Activated naive CD8-positive, alpha-beta T cell treated with anti-CD3 and anti-CD28 coated beads, Interleukin-2, amount 10 ng/mL, durations not matched to agents 7 days and 5 days (primary cell): ENCODE results near the gene ERVK3-1. TPM values are rescaled to one million over a fixed set of nuclear protein-coding genes. Genes with fewer than 3 reads are reported as not detected.
A peak's percentile ranks its signal among the peaks of the same experiment; 100 is the strongest.
"Not testable (repeated sequence)": the region's sequence is repeated elsewhere in the genome, so short reads cannot be mapped to it uniquely, and the experiment has no call there.

Experiments
- ATAC-seq: fragments of 150-1000 bp; cut with Tn5 transposase; one replicate; pipeline ENCODE4 v1.10.0; 2021; ENCODE audit warnings: low read depth, moderate library complexity
- POLR2A ChIA-PET: fragments of 350-600 bp; sonication (Branson Sonifier 250); formaldehyde crosslinking; loops from one replicate; lab custom pipeline; 2021; ENCODE audit warnings: antibody characterized with exemption; lab: Charles Lee
- DNase-seq: peaks from one replicate; pipeline ENCODE4 v3.0.0; 2021
- H3K27ac Mint-ChIP-seq: one replicate; pipeline ENCODE4 v1.8.0; 2022; ENCODE audit warnings: mild to moderate bottlenecking, mixed read lengths
- H3K27me3 Mint-ChIP-seq: one replicate; pipeline ENCODE4 v1.8.0; 2022; ENCODE audit warnings: mild to moderate bottlenecking, moderate library complexity, mixed read lengths
- H3K36me3 Mint-ChIP-seq: one replicate; pipeline ENCODE4 v1.8.0; 2021; ENCODE audit warnings: mild to moderate bottlenecking, mixed read lengths
- H3K4me1 Mint-ChIP-seq: one replicate; pipeline ENCODE4 v1.8.0; 2021; ENCODE audit warnings: mixed read lengths
- H3K4me3 Mint-ChIP-seq: one replicate; pipeline ENCODE4 v1.8.0; 2022; ENCODE audit warnings: mild to moderate bottlenecking, moderate library complexity, mixed read lengths
- H3K9me3 Mint-ChIP-seq: one replicate; pipeline ENCODE4 v1.8.0; 2021; ENCODE audit warnings: mixed read lengths
- total RNA-seq, 2 experiments: library from RNA; stranded (reverse); gene quantifications; one replicate each; pipeline ENCODE4 v1.2.3, GENCODE V29; 2021

ERVK3-1 gene
- total RNA-seq, 2 experiments from 2014 or later = 74.5 to 76.3 TPM

DNA sequence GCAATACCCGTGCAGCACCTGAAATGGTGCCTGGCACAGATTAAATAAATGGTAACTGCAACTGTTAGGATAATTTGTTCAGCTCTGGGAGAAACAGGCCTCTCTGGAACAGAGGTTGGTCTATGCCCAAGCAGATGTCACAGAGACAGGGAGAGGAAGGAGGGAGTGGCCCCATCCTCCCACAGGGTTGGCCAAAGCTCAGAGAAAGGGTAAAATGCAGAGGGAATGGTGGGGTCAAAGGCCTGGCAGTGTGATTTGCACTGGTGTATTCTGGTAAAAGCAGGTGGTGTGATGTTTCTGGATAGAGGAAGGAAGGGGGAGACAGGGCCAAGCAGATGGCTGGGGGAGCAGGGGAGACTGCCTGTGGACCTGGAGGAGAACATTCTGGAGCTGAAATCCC is 31.0 kb downstream of the ERVK3-1 start:
- Mint-ChIP-seq H3K9me3 (no peaks in the 10 kb centered on the region), H3K36me3 (peaks cover 40% of the 10 kb centered on the region), H3K27ac (no peak overlapping the region), H3K27me3 (no peaks in the 10 kb centered on the region), H3K4me1 (peaks cover 10% of the 10 kb centered on the region), H3K4me3 (no peak overlapping the region)
- POLR2A ChIA-PET = no interaction called here
- ATAC-seq (no peak), DNase-seq (no peak)

- Mint-ChIP-seq H3K27ac (no peak overlapping the region), H3K4me1 (peaks cover 10% of the 10 kb centered on the region), H3K4me3 (no peak overlapping the region), H3K36me3 (peaks cover 42% of the 10 kb centered on the region), H3K27me3 (no peaks in the 10 kb centered on the region), H3K9me3 (no peaks in the 10 kb centered on the region)
- POLR2A ChIA-PET = no interaction called here
- DNase-seq (no peak), ATAC-seq (no peak)
These were observed 31.6 kb downstream of the ERVK3-1 start for GRCh38 chr19:58336820-58337219.

GRCh38 chr19:58338336-58338735 is 33.2 kb downstream of the ERVK3-1 start:
- Mint-ChIP-seq H3K27me3 (no peaks in the 10 kb centered on the region), H3K27ac (no peak overlapping the region), H3K36me3 (peaks cover 47% of the 10 kb centered on the region), H3K4me3 (no peak overlapping the region), H3K9me3 (no peaks in the 10 kb centered on the region), H3K4me1 (peaks cover 6% of the 10 kb centered on the region)
- DNase-seq (no peak), ATAC-seq (no peak)
- POLR2A ChIA-PET = no interaction called here

DNA sequence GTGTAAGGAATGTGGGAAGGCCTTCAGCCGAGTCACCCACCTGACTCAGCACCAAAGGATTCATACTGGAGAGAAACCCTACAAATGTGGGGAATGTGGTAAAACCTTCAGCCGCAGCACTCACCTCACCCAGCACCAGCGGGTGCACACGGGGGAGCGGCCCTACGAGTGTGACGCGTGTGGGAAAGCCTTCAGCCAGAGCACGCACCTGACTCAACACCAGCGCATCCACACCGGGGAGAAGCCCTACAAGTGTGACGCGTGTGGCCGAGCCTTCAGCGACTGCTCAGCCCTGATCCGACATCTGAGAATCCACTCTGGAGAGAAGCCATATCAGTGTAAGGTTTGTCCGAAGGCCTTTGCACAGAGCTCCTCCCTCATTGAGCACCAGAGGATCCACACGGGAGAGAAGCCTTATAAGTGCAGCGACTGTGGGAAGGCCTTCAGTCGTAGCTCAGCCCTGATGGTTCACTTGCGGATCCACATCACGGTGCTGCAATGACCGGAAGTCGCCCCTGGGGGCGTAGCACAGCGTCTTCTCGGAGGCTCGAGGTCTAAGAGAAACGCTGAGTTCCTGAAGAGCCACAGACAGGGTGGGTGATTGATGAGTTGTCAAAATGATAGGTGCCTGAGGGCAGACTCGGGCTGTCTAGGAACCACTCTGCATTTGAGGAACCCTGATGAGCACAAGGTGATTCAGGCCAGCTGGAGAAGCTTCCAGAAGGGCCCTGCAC is 33.8 kb downstream of the ERVK3-1 start:
- Mint-ChIP-seq H3K4me3 (no peak overlapping the region), H3K27me3 (no peaks in the 10 kb centered on the region), H3K9me3 (no peaks in the 10 kb centered on the region), H3K27ac (no peak overlapping the region), H3K4me1 (peaks cover 6% of the 10 kb centered on the region), H3K36me3 (peaks cover 50% of the 10 kb centered on the region)
- ATAC-seq (no peak), DNase-seq (no peak)
- POLR2A ChIA-PET = no interaction called here

DNA sequence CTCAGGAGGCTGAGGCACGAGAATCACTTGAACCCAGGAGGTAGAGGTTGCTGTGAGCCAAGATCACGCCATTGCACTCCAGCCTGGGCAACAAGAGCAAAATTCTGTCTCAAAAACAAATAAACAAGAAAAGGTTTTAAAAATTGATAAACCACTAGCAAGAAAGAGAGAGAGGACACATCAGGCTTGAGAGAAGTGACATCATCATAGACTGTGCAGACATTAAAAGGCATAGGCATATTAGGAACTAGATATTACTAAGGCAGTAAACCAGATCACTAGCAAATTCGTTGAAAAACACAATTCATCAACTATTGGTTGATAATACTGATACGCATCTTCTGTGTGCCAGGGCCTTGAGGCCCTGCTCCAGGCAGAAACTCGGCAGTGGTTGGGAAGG is 40.4 kb downstream of the ERVK3-1 start:
- no peak for DNase-seq
- peak overlapping the region; percentile 60 for H3K27ac Mint-ChIP-seq

DNA sequence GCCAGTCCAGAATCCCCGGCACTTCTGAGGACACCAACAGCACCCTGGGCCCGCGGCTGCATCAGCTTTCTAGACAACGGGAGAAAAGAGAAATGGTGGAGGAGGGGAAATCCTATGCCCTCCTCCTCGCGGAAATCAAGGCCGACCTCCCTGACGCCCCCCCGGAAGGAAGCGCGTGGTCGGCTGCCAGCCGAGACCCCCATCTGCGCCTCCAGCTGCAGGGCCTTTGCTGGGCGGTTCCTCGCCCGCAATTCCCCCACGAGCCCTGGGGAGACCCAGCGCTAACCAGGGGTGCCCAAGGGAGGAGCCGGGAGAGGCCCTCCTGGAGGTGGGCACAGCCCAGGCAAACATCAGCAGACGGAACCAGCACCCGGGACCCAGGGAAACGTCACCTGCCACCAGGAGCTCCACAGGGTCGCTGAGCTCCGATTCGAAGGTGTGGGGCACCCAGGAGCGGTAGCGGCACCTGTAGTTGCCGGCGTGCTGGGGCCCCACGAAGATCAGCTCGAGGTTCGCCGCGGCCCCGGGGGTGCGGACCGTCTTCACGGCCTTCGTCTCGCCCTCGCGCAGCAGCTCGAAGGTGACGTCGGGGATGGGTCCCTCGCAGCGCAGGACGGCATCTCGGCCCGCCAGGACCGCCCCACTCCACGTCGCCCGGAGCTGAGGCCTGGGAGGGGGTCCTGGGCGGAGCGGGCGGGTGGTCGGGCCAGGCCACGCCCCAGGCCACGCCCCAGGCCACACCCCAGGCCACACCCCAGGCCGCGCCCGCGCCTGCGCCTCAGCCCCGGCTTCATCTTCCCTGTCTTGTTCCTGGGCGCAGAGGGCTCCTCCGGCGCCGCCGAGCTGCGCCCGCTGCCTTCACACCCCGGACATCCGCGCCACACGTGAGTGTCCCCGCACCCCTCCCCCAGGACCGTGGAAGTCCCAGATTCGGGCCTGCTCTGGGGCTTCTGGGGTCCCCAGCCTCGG is 42.1 kb downstream of the ERVK3-1 start:
- peak overlapping the region; percentile 92 for H3K27ac Mint-ChIP-seq
- DNase-seq (peak; percentile 83), ATAC-seq (peak; percentile 87)
- no peaks in the 10 kb centered on the region for H3K27me3 Mint-ChIP-seq
- H3K4me1 Mint-ChIP-seq = peaks cover 22% of the 10 kb centered on the region
- H3K4me3 Mint-ChIP-seq = peak overlapping the region; percentile 98
- peaks cover 20% of the 10 kb centered on the region for H3K36me3 Mint-ChIP-seq
- POLR2A ChIA-PET = interaction anchor here (0.6 to 4.5 kb wide), 15 partner anchors 9 to 173 kb away, joined by 3 to 50 read pairs (median 5); partner anchors contain the start of genes RPS5, ZNF446, ZNF497 and ZNF837
- no peaks in the 10 kb centered on the region for H3K9me3 Mint-ChIP-seq

More for the DNA sequence above, 40.4 kb downstream of the ERVK3-1 start:
- peaks cover 22% of the 10 kb centered on the region for H3K4me1 Mint-ChIP-seq
- H3K9me3 Mint-ChIP-seq = no peaks in the 10 kb centered on the region
- POLR2A ChIA-PET = interaction anchor here (0.6 to 1.1 kb wide), 2 partner anchors 15 to 17 kb away, joined by 4 to 6 read pairs; partner anchors contain the start of gene ZNF497
- peak overlapping the region; percentile 91 for H3K4me3 Mint-ChIP-seq
- H3K27me3 Mint-ChIP-seq = no peaks in the 10 kb centered on the region
- peaks cover 22% of the 10 kb centered on the region for H3K36me3 Mint-ChIP-seq
- ATAC-seq = no peak

- peak; percentile 2 for ATAC-seq
- Mint-ChIP-seq H3K36me3 (peaks cover 18% of the 10 kb centered on the region), H3K27ac (peak overlapping the region; percentile 92), H3K4me1 (peaks cover 22% of the 10 kb centered on the region), H3K4me3 (peak overlapping the region; percentile 98)
- not testable (repeated sequence) for DNase-seq, H3K27me3 Mint-ChIP-seq, H3K9me3 Mint-ChIP-seq
- POLR2A ChIA-PET = interaction anchor here (1.1 to 4.5 kb wide), 9 partner anchors 8 to 1156 kb away, joined by 3 to 50 read pairs (median 5); partner anchors contain the start of genes ZNF446, ZNF497 and ZSCAN22
These were observed 42.9 kb downstream of the ERVK3-1 start for GRCh38 chr19:58348080-58348479.

- Mint-ChIP-seq H3K27me3 (no peaks in the 10 kb centered on the region), H3K27ac (peak overlapping the region; percentile 66), H3K36me3 (peaks cover 13% of the 10 kb centered on the region), H3K4me3 (peak overlapping the region; percentile 63), H3K9me3 (no peaks in the 10 kb centered on the region), H3K4me1 (peaks cover 24% of the 10 kb centered on the region)
- POLR2A ChIA-PET = interaction anchor here (0.7 to 4.5 kb wide), 2 partner anchors 14 to 119 kb away, joined by 3 to 50 read pairs; partner anchors contain the start of gene ZNF497
- DNase-seq (no peak), ATAC-seq (no peak)
These were observed 44.4 kb downstream of the ERVK3-1 start for GRCh38 chr19:58349590-58349989.

DNA sequence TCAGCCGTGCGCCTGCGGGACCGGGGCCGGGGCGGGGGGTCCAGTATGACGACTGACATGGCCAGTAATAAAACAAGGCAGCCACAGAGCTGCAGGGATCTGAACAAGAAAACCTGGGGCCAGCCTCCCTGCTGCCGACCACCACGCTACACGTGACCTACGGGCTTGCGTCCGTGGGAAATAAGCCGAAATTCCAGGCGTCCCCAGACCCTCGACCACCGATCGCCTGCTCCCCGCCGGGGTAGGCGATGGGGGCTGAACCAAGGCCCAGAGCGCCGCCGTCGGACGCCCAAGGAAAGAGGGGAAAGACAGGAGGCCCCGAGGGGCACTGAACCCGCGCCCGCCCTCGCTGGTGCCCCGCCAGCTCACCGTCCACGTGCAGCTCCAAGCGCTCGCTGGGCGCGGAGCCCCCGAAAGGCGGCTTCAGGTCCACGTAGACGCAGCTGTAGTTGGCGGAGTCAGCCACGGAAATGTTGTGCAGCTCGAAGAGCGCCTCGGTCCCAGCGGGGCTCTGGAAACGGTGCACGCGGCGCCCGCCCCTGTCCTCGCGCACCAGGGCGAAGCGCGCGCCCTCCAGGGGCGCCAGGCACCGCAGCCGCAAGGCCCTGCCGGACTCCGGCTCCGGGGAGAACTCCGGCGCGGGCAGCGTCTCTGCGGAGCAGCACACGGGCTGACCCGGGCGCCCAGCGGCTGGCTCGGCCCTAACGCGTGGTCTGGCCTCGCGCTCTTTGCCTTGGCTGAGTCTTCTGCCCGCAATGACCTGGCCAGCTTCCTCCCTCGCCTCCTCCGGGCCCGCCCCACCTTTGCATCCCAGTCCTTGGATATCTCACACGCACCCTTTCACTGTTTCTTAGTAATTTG is 45.1 kb downstream of the ERVK3-1 start:
- H3K4me1 Mint-ChIP-seq = peaks cover 28% of the 10 kb centered on the region
- H3K9me3 Mint-ChIP-seq = no peaks in the 10 kb centered on the region
- no peak overlapping the region for H3K27ac Mint-ChIP-seq
- H3K27me3 Mint-ChIP-seq = no peaks in the 10 kb centered on the region
- H3K4me3 Mint-ChIP-seq = peak overlapping the region; percentile 63
- no peak for DNase-seq
- POLR2A ChIA-PET = interaction anchor here (4.5 kb wide), 1 partner anchor 13 kb away, joined by 50 read pairs; the partner anchor contains the start of gene ZNF497
- ATAC-seq = no peak
- peaks cover 16% of the 10 kb centered on the region for H3K36me3 Mint-ChIP-seq

GRCh38 chr19:58350871-58351557 is 45.8 kb downstream of the ERVK3-1 start:
- peaks cover 28% of the 10 kb centered on the region for H3K4me1 Mint-ChIP-seq
- DNase-seq (no peak), ATAC-seq (no peak)
- H3K4me3 Mint-ChIP-seq = peak overlapping the region; percentile 22
- H3K27me3 Mint-ChIP-seq = no peaks in the 10 kb centered on the region
- peaks cover 18% of the 10 kb centered on the region for H3K36me3 Mint-ChIP-seq
- H3K27ac Mint-ChIP-seq = no peak overlapping the region
- H3K9me3 Mint-ChIP-seq = no peaks in the 10 kb centered on the region
- POLR2A ChIA-PET = interaction anchor here (2.3 kb wide), 1 partner anchor 11 kb away, joined by 9 read pairs; the partner anchor contains the start of gene ZNF497

GRCh38 chr19:58351558-58351878 is 46.3 kb downstream of the ERVK3-1 start:
- Mint-ChIP-seq H3K4me1 (peaks cover 28% of the 10 kb centered on the region), H3K9me3 (no peaks in the 10 kb centered on the region), H3K4me3 (no peak overlapping the region), H3K27ac (no peak overlapping the region), H3K27me3 (no peaks in the 10 kb centered on the region), H3K36me3 (peaks cover 18% of the 10 kb centered on the region)
- DNase-seq = no peak
- ATAC-seq = no peak
- POLR2A ChIA-PET = interaction anchor here (0.6 to 2.3 kb wide), 3 partner anchors 11 to 461 kb away, joined by 3 to 9 read pairs (median 4); partner anchors contain the start of gene ZNF497
